Activated CD8-positive, alpha-beta memory T cell treated with anti-CD3 and anti-CD28 coated beads for 48 hours (primary cell): ENCODE measurements around the gene SF3B3.
"Not testable (repeated sequence)": the region's sequence is repeated elsewhere in the genome, so short reads cannot be mapped to it uniquely, and the experiment has no call there.

Source experiments
- DNase-seq, 3 experiments: peaks; one replicate each; pipeline ENCODE4 v3.0.0-alpha.2; 2020; ENCODE audit warnings: low read depth in 2 of 3, low spot score in 2 of 3

Gene SF3B3

DNA sequence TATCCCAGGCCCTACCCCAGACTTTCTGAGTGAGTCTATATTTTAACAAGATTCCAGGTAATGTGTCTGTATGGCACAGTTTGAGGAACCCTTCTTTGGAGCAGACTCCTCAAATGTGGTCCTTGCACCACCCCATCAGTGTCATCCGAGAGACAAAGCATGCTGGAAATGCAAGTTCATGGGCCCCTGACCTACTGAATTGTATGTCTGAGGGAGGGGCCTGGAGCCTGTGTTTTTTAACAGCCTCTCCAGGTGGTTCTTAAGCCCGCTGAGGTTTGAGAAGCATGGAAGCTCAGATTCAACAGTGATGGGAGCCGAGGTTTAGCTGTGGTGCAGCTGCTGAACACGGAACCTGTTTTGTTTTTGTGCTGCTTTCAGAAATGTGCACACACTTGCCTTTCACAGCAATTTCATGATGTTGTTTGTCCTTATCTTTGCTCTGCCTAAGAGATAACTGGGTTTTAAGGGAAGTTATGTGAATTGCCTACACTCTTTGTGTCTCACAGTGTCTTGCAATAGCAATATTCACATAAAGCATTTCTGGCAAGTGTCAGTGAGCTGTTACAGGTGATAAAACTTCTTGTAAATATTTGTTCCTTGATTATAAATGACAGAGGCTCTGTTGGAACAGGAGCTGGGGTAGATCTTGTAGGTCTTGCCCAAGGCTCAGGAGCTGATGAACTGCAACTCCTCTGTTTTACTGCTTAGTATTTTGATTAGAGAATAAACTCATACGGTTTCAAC, 90.8 kb downstream of the SF3B3 start:
- no peak for DNase-seq

DNA sequence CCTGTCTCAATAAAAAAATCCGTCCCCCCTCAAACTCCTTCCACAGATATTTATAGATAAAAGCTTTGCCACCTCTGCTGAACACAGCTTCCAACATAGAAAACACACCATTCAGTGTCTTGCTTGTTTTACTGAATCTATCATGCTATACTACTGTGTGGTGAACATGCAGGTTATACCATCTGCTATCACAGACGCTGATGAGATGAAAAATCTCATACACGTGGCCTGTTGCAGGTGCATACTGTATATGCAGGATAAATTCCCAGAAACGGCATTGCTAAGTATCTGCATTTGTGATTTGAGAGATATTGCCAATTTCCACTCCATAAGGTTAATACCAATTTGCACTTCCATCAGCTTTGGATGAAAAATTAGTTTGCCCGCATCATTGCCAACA, 92.3 kb downstream of the SF3B3 start:
- DNase-seq, result no peak

DNA sequence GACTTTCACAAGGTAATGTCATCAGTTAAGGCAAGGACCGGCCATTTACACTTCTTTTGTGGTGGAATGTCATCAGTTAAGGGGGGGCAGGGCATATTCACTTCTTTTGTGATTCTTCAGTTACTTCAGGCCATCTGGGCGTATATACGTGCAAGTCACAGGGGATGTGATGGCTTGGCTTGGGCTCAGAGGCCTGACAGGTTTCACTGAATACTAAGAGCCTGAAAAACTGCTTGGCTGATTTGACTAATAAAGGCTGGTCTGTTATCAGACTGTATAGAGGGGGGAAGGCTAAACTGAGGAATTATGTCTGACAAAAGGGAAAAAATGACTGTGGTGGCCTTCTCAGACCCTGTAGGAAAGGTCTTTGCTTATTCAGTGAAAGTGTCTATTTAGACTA, 98.2 kb downstream of the SF3B3 start:
- not testable (repeated sequence) for DNase-seq
